K562 (cell line): ENCODE data around the gene SLC39A7. TPM values are rescaled to one million over a fixed set of nuclear protein-coding genes. Genes with fewer than 3 reads are reported as not detected.

Experiments used
- BCL6 ChIP-seq: fragments of 250-450 bp; sonication (Bioruptor Pico); IDR thresholded peaks from 2 replicates; pipeline ENCODE4 v1.4.0; 2020
- CREM ChIP-seq: IDR thresholded peaks from 2 replicates; pipeline ENCODE4 v1.6.1; 2014; ENCODE audit warnings: antibody characterized with exemption, low read depth
- E2F3 ChIP-seq: fragments of 250-450 bp; sonication (Bioruptor Pico); IDR thresholded peaks from 2 replicates; pipeline ENCODE4 v1.4.0; 2020; ENCODE audit warnings: mild to moderate bottlenecking
- FOXK1 ChIP-seq: sonication (generic); formaldehyde crosslinking; IDR thresholded peaks from 2 replicates; pipeline ENCODE4 v1.8.0; 2022; ENCODE audit warnings: missing genetic modification reagents, mild to moderate bottlenecking, borderline replicate concordance
- GATAD2B ChIP-seq: fragments of 450-650 bp; IDR thresholded peaks from 2 replicates; pipeline ENCODE4 v1.6.1; 2017; ENCODE audit warnings: mild to moderate bottlenecking, borderline replicate concordance
- MIER1 ChIP-seq: fragments of 450-650 bp; IDR thresholded peaks from 2 replicates; pipeline ENCODE4 v1.6.1; 2016; ENCODE audit warnings: antibody characterized with exemption, mild to moderate bottlenecking, low read depth
- MITF ChIP-seq: IDR thresholded peaks from 2 replicates; pipeline ENCODE4 v1.6.1; 2014; ENCODE audit warnings: antibody characterized with exemption
- MTA3 ChIP-seq: fragments of 450-650 bp; formaldehyde crosslinking; IDR thresholded peaks from 2 replicates; pipeline ENCODE4 v1.6.1; 2017; ENCODE audit warnings: mild to moderate bottlenecking, borderline replicate concordance
- MXI1 ChIP-seq: IDR thresholded peaks from 2 replicates; pipeline ENCODE4 v1.6.1; 2011; ENCODE audit warnings: low read depth, mild to moderate bottlenecking, improper control_type of control experiment, low read length
- NCOA2 ChIP-seq, 2 experiments: fragments of 450-650 bp; IDR thresholded peaks; 2 replicates each; pipeline ENCODE4 v1.6.1; 2018; ENCODE audit warnings: mild to moderate bottlenecking in 2 of 2, moderate library complexity in 1 of 2; ENCODE audit not compliant: partially characterized antibody in 2 of 2
- NKRF ChIP-seq: fragments of 450-650 bp; IDR thresholded peaks from 2 replicates; pipeline ENCODE4 v1.6.1; 2016; ENCODE audit warnings: borderline replicate concordance
- NR1H2 ChIP-seq: sonication (generic); formaldehyde crosslinking; IDR thresholded peaks from 2 replicates; pipeline ENCODE4 v1.4.0; 2020; ENCODE audit warnings: mild to moderate bottlenecking, missing genetic modification reagents
- NR2C1 ChIP-seq, 2 experiments: fragments of 450-650 bp; IDR thresholded peaks; 2 replicates each; pipeline ENCODE4 v1.6.1; 2017; ENCODE audit warnings: mild to moderate bottlenecking in 2 of 2, antibody characterized with exemption in 1 of 2, inconsistent platforms in 1 of 2, missing compliant biosample characterization in 1 of 2, missing genetic modification characterization in 1 of 2
- SIN3A ChIP-seq, 2 experiments: fragments of 150-350 bp in 1 of 2; IDR thresholded peaks; 2 replicates each; pipeline ENCODE4 v1.6.1; 2011 to 2016; ENCODE audit warnings: borderline replicate concordance in 2 of 2, low read depth in 2 of 2, low read length in 2 of 2, mild to moderate bottlenecking in 2 of 2, moderate library complexity in 2 of 2; ENCODE audit not compliant: control insufficient read depth in 1 of 2
- SIRT6 ChIP-seq: IDR thresholded peaks from one replicate; pipeline ENCODE4 v1.6.1; 2012; ENCODE audit warnings: low read depth, mild to moderate bottlenecking, control low read depth, inconsistent platforms, low read length, moderate library complexity
- SMAD4 ChIP-seq: fragments of 250-450 bp; sonication (Bioruptor Pico); conservative IDR thresholded peaks from 2 replicates; pipeline ENCODE4 v1.8.0; 2021; ENCODE audit warnings: inconsistent platforms, mild to moderate bottlenecking, moderate library complexity
- TEAD1 ChIP-seq, 2 experiments: fragments of 450-650 bp in 1 of 2; sonication (generic) in 1 of 2; formaldehyde crosslinking; IDR thresholded peaks; 2 replicates each; pipeline versions ENCODE4 v1.4.0 to v1.8.0; 2020 to 2022; ENCODE audit warnings: mild to moderate bottlenecking in 2 of 2, missing genetic modification reagents in 1 of 2
- ZBTB1 ChIP-seq: sonication (generic); formaldehyde crosslinking; IDR thresholded peaks from 2 replicates; pipeline ENCODE4 v1.8.1; 2023; ENCODE audit warnings: missing genetic modification reagents, low read depth, mild to moderate bottlenecking, borderline replicate concordance
- ZFX ChIP-seq: sonication (generic); formaldehyde crosslinking; IDR thresholded peaks from 2 replicates; pipeline ENCODE4 v1.8.0; 2022; ENCODE audit warnings: mild to moderate bottlenecking, missing genetic modification reagents, moderate library complexity
- ZNF639 ChIP-seq, 2 experiments: fragments of 200-800 bp in 1 of 2; sonication (Bioruptor generic) in 1 of 2; sonication (generic) in 1 of 2; formaldehyde crosslinking in 1 of 2; IDR thresholded peaks in 1 of 2; conservative IDR thresholded peaks in 1 of 2; 2 replicates each; pipeline versions ENCODE4 v1.5.0 to v1.6.1; 2016 to 2020; ENCODE audit warnings: missing compliant biosample characterization in 1 of 2, missing genetic modification characterization in 1 of 2, missing genetic modification reagents in 1 of 2
- ZNF644 ChIP-seq: fragments of 200-800 bp; sonication (Bioruptor generic); IDR thresholded peaks from 2 replicates; pipeline ENCODE4 v1.6.1; 2016; ENCODE audit warnings: low read depth, missing genetic modification characterization, missing compliant biosample characterization
- ZNF780A ChIP-seq: fragments of 250-450 bp; sonication (Bioruptor Pico); IDR thresholded peaks from 2 replicates; pipeline ENCODE4 v1.5.0; 2021; ENCODE audit warnings: mild to moderate bottlenecking
- polyA plus RNA-seq, 8 experiments: library from polyadenylated mRNA; depleted of rRNA in 4 of 8; stranded (reverse) in 5 of 8; unstranded in 3 of 8; fragments of >200 nt; fragmentation: Nextera tagmentation in 2 of 8; fragmentation: Illumina TruSeq in 1 of 8; extraction: Ambion mirVana in 2 of 8; extraction: Trizol in 1 of 8; gene quantifications; 2 replicates each; pipeline versions ENCODE4 v1.2.1 to v1.2.3, GENCODE V29; 2011 to 2014; ENCODE audit warnings: inconsistent platforms in 1 of 8, missing spikeins in 1 of 8
- total RNA-seq, 7 experiments: library from RNA; depleted of rRNA in 6 of 7; stranded (reverse); fragments of >200 nt in 6 of 7; fragmentation: Illumina TruSeq in 2 of 7; extraction: Trizol in 2 of 7; gene quantifications; 2 replicates each; pipeline versions ENCODE4 v1.2.1 to v1.2.3, GENCODE V29; 2011 to 2021; ENCODE audit warnings: low replicate concordance in 1 of 7

SLC39A7 gene
- total and polyA plus RNA-seq, 9 of the 15 experiments (the other 6 are each of a cell fraction or from before 2014, with no cell fraction given) = 21.7 to 169 (median 121) TPM

DNA sequence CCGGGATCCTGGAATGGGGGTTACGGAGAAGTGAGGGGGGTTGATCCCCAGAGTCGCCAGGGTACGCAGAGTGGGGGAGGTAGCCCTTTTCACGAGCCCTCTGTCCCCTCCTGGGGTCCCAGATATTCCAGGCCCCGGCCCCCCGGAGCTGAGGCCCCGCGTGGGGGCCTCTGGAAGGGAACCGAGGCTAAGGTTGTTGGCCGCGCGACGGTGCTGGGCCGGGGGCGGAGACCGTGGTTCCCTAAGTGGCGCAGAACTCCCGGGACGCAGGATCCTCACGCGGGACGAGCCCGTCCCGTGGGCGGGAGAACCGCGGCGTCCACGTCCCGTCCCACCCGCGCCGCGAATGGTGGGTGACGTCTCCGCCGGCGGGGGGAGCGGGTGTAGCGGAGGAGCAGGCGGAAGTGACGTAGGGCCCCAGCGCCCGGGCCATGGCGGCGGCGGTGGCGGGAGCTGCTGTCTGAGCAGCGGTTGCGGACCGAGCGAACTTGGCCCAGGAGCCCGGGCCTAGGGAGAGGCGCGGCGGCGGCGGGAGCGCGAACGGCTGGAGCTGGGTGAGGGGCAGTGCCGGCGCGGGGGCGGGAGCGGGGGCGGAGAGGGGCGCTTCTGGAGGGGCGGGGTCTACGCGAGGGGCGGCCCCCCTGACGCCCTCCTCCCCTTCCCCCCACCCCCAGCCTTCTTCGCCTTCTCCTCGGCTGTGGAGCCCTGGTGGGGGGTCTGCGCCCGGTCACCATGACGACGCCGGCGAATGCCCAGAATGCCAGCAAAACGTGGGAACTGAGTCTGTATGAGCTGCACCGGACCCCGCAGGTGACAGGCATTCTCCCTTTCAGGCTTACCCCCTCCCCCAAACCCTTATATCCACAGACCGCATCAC, 7.7 kb downstream of the SLC39A7 start, which contains the start of gene RING1 (continued):
- TF ChIP-seq ZNF639 (CRISPR knock-in tag; conservative IDR thresholded peaks at IDR 0.05 in 1 of 2, IDR thresholded peaks at IDR 0.05 in 1 of 2) (peak in 1 of 2 experiments; percentile 83; a peak in 2 of 4 replicates), MTA3 (peak; percentile 97), ZNF780A (0 out of 2 replicates have a peak, but pooled peaks have one; percentile 11), TEAD1 (CRISPR knock-in tag; IDR thresholded peaks at IDR 0.05) (peak in 1 of 2 experiments; percentile 28; a peak in 1 of 4 replicates), E2F3 (peak; percentile 90), FOXK1 (CRISPR knock-in tag) (no peak), NKRF (no peak; the same call in 1 of the 2 replicates), NR1H2 (CRISPR knock-in tag) (peak; percentile 94; the same call in 1 of the 2 replicates), NR2C1 (IDR thresholded peaks at IDR 0.05) (no peak), NR2C1 (tag; IDR thresholded peaks at IDR 0.05) (no peak), ZFX (CRISPR knock-in tag) (peak; percentile 96), GATAD2B (peak; percentile 100), MIER1 (no peak), SIRT6 (no peak), ZBTB1 (no peak; the same call in 1 of the 2 replicates), MXI1 (no peak), BCL6 (CRISPR knock-in tag) (peak; percentile 29; the same call in 1 of the 2 replicates), NCOA2 (IDR thresholded peaks at IDR 0.05; ENCODE audit: partially characterized antibody in 2 of 2) (no peak), MITF (0 out of 2 replicates have a peak, but pooled peaks have one; percentile 42), ZNF644 (tag) (no peak), SMAD4 (CRISPR knock-in tag) (peak; percentile 70), CREM (peak; percentile 100), SIN3A (IDR thresholded peaks at IDR 0.05; ENCODE audit: borderline replicate concordance in 2 of 2, control insufficient read depth in 1 of 2, low read depth in 2 of 2, low read length in 2 of 2) (peak; percentile 85 to 95; a peak in 3 of 4 replicates)
